Measurements from ENCODE around the gene SELENOM.

SELENOM gene

GRCh38 chr22:31143537-31143936, 36.2 kb upstream of the SELENOM start:
- Histone ChIP-seq H3K9ac (no peak overlapping the region), H3K9me3 (replicated peaks in 1 of 11) (peaks cover 13 to 31% (median 23%) of the 10 kb centered on the region in 11 experiments), H3K27ac (no peak overlapping the region), H4K20me1 (no peaks in the 10 kb centered on the region; a peak in 1 of 22 replicates), H3K4me3 (no peak overlapping the region), H3K36me3 (no peaks in the 10 kb centered on the region), H3K4me2 (no peak overlapping the region), H3K27me3 (no peaks in the 10 kb centered on the region), H3K4me1 (no peaks in the 10 kb centered on the region)
- no peak for TF ChIP-seq Cebpa-rat (IDR thresholded peaks at IDR 0.05)

DNA sequence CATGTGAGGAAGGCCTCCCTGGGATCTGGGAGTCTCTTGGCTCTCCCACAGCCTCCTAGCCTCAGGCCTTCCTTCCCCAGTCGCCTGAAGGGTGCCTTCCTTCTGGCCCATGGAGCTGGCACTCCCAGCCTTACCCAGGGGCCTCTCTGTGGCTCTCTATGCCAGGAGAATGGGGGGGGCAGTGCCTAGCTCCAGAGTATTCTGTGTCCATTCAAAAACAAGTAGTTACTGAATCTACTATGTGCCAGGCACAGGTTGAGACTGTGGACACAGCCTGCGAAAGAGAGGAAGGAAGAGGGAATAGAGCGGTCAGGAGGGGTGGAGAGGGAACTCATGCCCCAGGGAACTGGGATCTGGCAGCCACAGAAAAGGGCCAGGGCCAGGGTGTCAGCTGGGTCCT, 35.7 kb upstream of the SELENOM start:
- Histone ChIP-seq H3K9me3 (replicated peaks in 1 of 11) (peaks cover 13 to 31% (median 23%) of the 10 kb centered on the region in 11 experiments), H3K27me3 (no peaks in the 10 kb centered on the region)

GRCh38 chr22:31142285-31142684, 34.9 kb upstream of the SELENOM start:
- no peak overlapping the region for H3K27ac ChIP-seq
- peaks cover 10 to 26% (median 16%) of the 10 kb centered on the region in 11 experiments for H3K9me3 ChIP-seq (replicated peaks in 1 of 11)
- no peak overlapping the region for H3K9ac ChIP-seq
- H3K27me3 ChIP-seq: no peaks in the 10 kb centered on the region
- no peak for TF ChIP-seq Cebpa-rat (IDR thresholded peaks at IDR 0.05)
- H3K4me3 ChIP-seq: no peak overlapping the region
- no peaks in the 10 kb centered on the region for H3K4me1 ChIP-seq
- no peak overlapping the region for H3K4me2 ChIP-seq
- no peaks in the 10 kb centered on the region; a peak in 2 of 22 replicates for H4K20me1 ChIP-seq
- H3K36me3 ChIP-seq: no peaks in the 10 kb centered on the region

More for the DNA sequence above, 35.7 kb upstream of the SELENOM start:
- H3K4me3 ChIP-seq: no peak overlapping the region
- no peak for TF ChIP-seq Cebpa-rat (IDR thresholded peaks at IDR 0.05)
- no peaks in the 10 kb centered on the region; a peak in 1 of 22 replicates for H4K20me1 ChIP-seq
- H3K9ac ChIP-seq: no peak overlapping the region
- no peaks in the 10 kb centered on the region for H3K36me3 ChIP-seq
- no peak overlapping the region for H3K4me2 ChIP-seq
- no peaks in the 10 kb centered on the region for H3K4me1 ChIP-seq
- H3K27ac ChIP-seq: no peak overlapping the region

DNA sequence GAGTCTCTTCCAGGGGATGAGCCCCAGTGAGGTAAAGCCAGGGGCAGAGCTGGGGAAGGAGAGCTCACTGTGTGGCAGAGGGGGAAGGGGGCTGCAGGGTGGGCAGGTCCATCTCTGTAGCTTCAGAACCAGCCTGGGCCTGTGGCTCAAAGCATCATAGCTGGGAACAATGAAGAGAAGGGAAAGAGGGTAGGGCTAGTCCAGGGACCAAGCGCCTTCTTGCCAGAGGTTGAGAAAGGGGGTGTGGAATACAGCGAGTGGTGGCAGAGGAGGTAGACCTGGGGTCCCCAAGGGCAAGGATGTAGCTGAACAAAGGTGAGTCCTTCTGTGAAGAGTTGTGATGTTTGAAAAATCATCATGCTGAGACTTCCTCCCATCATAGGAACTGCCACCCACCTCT, 34.2 kb upstream of the SELENOM start:
- Histone ChIP-seq H3K9me3 (replicated peaks in 1 of 11) (peaks cover 2 to 18% (median 9%) of the 10 kb centered on the region in 11 experiments; a peak in 20 of 22 replicates), H3K4me1 (no peaks in the 10 kb centered on the region), H4K20me1 (no peaks in the 10 kb centered on the region; a peak in 2 of 22 replicates), H3K27ac (no peak overlapping the region), H3K9ac (no peak overlapping the region), H3K4me2 (no peak overlapping the region), H3K36me3 (no peaks in the 10 kb centered on the region), H3K27me3 (no peaks in the 10 kb centered on the region), H3K4me3 (no peak overlapping the region)
- TF ChIP-seq Cebpa-rat (IDR thresholded peaks at IDR 0.05): no peak

DNA sequence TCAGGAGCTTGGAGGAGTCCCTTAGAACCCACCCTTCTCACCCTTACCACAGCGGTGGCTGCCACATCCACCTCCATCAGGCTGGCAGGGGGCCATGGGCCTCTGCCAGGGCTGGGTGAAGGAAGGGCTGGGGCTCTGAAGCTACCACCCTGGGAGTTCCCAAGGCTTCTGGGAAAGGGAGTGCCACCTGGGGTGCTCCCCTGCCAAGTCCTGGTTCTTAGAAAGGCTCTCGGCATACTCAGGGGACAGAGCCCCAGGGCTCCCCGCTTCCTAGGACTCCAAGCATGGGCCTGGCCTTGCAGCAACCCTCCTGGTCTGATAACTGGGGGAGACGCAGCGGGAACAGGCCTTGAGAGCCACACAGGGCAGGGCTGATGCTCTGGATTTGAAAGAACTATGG, 33.4 kb upstream of the SELENOM start:
- no peak overlapping the region for H3K4me3 ChIP-seq
- H3K27ac ChIP-seq: no peak overlapping the region
- H3K9me3 ChIP-seq (replicated peaks in 1 of 11): peaks cover 0 to 14% (median 6%) of the 10 kb centered on the region in 11 experiments; a peak in 9 of 22 replicates
- no peak overlapping the region for H3K4me2 ChIP-seq
- H3K27me3 ChIP-seq: no peaks in the 10 kb centered on the region
- H4K20me1 ChIP-seq: no peaks in the 10 kb centered on the region; a peak in 2 of 22 replicates
- H3K4me1 ChIP-seq: no peaks in the 10 kb centered on the region
- TF ChIP-seq Cebpa-rat (IDR thresholded peaks at IDR 0.05): no peak
- no peak overlapping the region for H3K9ac ChIP-seq
- H3K36me3 ChIP-seq: no peaks in the 10 kb centered on the region

DNA sequence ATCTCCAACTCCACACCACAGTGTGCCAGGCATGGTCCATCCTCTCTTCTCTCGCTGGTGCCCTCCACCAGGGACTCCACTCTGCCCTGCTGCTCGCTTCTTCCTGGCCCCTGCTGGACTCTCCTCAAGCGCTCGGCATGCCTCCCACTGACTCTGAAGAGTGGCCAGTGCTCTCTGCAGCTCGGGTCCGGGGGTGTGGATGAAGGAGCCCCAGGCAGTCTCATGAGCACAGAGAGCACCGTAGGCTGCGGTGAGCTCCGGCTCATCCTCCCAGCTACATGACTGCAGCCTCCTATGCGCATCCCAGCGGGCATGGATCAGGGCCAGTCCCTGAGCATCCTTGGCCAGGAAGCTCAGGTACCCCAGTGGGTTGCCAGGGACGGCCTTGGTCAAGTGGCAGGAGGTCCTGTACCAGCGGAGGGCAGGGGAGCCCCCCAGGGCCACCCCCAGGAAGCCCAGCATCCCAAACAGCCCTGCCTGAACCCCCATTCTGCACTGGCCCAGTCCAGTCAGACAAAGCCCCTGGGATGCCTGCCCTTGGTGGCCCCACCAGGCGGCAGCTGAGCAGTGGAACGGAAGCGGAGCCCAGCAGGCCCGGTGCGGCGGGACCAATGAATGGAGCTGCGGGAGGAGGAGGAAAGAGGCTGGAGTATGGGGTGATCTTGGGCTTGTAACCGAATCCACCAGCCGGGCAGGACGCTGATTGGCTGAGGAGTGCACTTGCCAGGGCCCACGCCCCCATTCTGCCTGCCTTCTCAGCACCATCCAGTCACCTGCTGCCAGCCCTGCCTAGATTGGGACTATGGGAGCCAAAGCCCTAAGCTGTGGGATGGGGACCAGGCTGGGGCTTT, 32.7 kb upstream of the SELENOM start, which contains the start of gene PLA2G3:
TSS of gene PLA2G3 (minus strand) at position 643 of the 851 bp plus-strand sequence. CDS start at position 489, 154 bp downstream.
- no peaks in the 10 kb centered on the region for H3K4me1 ChIP-seq
- H3K9ac ChIP-seq: no peak within 1 kb of the TSS
- no peaks in the 10 kb centered on the region; a peak in 2 of 22 replicates for H4K20me1 ChIP-seq
- H3K9me3 ChIP-seq (replicated peaks in 1 of 11): peaks cover 0 to 8% (median 4%) of the 10 kb centered on the region in 11 experiments; a peak in 7 of 22 replicates
- TF ChIP-seq Cebpa-rat (IDR thresholded peaks at IDR 0.05): no peak
- H3K4me2 ChIP-seq: no peak within 1 kb of the TSS
- no peak within 1 kb of the TSS for H3K4me3 ChIP-seq
- no peaks in the 10 kb centered on the region for H3K27me3 ChIP-seq
- no peaks in the 10 kb centered on the region for H3K36me3 ChIP-seq
- H3K27ac ChIP-seq: no peak within 1 kb of the TSS

- Histone ChIP-seq H3K4me2 (no peak overlapping the region), H3K27ac (no peak overlapping the region), H4K20me1 (no peaks in the 10 kb centered on the region; a peak in 2 of 22 replicates), H3K27me3 (no peaks in the 10 kb centered on the region), H3K36me3 (no peaks in the 10 kb centered on the region), H3K9me3 (replicated peaks in 1 of 11) (no peaks in the 10 kb centered on the region), H3K9ac (no peak overlapping the region), H3K4me1 (no peaks in the 10 kb centered on the region), H3K4me3 (no peak overlapping the region)
- TF ChIP-seq Cebpa-rat (IDR thresholded peaks at IDR 0.05): no peak
These were observed 31.7 kb upstream of the SELENOM start for GRCh38 chr22:31139066-31139465.

DNA sequence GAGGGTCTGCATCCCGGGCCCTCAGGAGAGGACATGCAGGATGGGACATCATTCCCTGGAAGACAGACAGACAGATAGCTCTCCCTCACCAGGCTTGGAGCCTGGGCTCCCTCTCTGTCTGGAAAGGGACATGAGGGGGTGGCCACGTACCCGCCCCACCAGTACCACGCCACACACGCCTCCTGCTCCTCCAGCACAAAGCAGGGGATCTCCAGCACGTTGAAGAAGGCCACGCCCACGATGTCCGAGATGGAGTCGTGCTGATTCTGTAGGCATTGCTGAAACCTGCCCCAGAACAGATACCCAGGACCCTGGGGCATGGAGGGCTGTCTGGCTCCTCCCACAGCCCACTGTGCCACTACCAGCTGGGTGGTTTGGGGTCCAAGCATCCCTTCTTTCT, 30.8 kb upstream of the SELENOM start:
- Histone ChIP-seq H3K36me3 (no peaks in the 10 kb centered on the region), H3K27me3 (no peaks in the 10 kb centered on the region), H3K4me1 (no peaks in the 10 kb centered on the region), H3K9me3 (replicated peaks in 1 of 11) (no peaks in the 10 kb centered on the region), H3K27ac (no peak overlapping the region), H3K9ac (no peak overlapping the region), H4K20me1 (no peaks in the 10 kb centered on the region; a peak in 2 of 22 replicates), H3K4me3 (no peak overlapping the region), H3K4me2 (no peak overlapping the region)
- TF ChIP-seq Cebpa-rat (IDR thresholded peaks at IDR 0.05): no peak

- Histone ChIP-seq H3K4me1 (no peaks in the 10 kb centered on the region), H3K9me3 (replicated peaks in 1 of 11) (no peaks in the 10 kb centered on the region), H3K4me3 (no peak overlapping the region), H4K20me1 (no peaks in the 10 kb centered on the region; a peak in 2 of 22 replicates), H3K36me3 (no peaks in the 10 kb centered on the region), H3K4me2 (no peak overlapping the region), H3K27me3 (no peaks in the 10 kb centered on the region), H3K9ac (no peak overlapping the region), H3K27ac (no peak overlapping the region)
- no peak for TF ChIP-seq Cebpa-rat (IDR thresholded peaks at IDR 0.05)
These were observed 30.4 kb upstream of the SELENOM start for GRCh38 chr22:31137721-31138120.

DNA sequence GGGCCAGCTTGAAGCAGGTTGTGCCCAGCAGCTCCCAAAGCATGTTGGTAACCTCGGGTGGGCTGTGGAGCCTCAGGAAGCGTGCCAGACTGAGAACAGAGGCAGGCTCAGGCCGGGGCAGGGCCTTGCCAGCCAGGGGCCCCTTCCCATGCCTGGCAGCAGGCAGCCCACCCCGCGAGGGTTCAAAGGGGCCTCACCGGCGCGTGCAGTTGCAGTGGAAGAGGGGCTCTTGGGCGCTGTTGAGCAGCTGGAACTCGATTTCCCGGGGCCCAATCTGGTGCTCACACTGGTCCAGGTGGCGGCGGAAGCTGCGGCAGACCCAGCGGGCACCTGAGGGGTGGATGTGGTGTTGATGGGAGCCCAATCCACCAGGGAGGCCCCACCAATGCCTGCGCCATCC, 29.3 kb upstream of the SELENOM start:
- no peak overlapping the region for H3K9ac ChIP-seq
- H3K27ac ChIP-seq: no peak overlapping the region
- H4K20me1 ChIP-seq: no peaks in the 10 kb centered on the region; a peak in 2 of 22 replicates
- H3K4me1 ChIP-seq: no peaks in the 10 kb centered on the region
- H3K4me2 ChIP-seq: no peak overlapping the region
- H3K9me3 ChIP-seq (replicated peaks in 1 of 11): no peaks in the 10 kb centered on the region
- no peaks in the 10 kb centered on the region for H3K27me3 ChIP-seq
- no peaks in the 10 kb centered on the region for H3K36me3 ChIP-seq
- TF ChIP-seq Cebpa-rat (IDR thresholded peaks at IDR 0.05): no peak
- H3K4me3 ChIP-seq: no peak overlapping the region
